HepG2 (cell line): ENCODE results near the gene LAS1L. TPM values are rescaled to one million over a fixed set of nuclear protein-coding genes. Genes with fewer than 3 reads are reported as not detected.

Experiments
- ELF3 ChIP-seq: IDR thresholded peaks from 2 replicates; pipeline ENCODE4 v1.6.1; 2016; ENCODE audit warnings: missing genetic modification reagents, missing compliant biosample characterization
- GABPB1 ChIP-seq: IDR thresholded peaks from 2 replicates; pipeline ENCODE4 v1.6.1; 2016; ENCODE audit warnings: mild to moderate bottlenecking, missing genetic modification reagents, moderate library complexity, missing compliant biosample characterization
- KDM5A ChIP-seq: fragments of 200-600 bp; sonication (generic); IDR thresholded peaks from 2 replicates; pipeline ENCODE4 v1.7.0; 2018; ENCODE audit warnings: antibody characterized with exemption, mild to moderate bottlenecking, low read length, borderline replicate concordance
- MIXL1 ChIP-seq: IDR thresholded peaks from 2 replicates; pipeline ENCODE4 v1.6.1; 2016
- NCOA2 ChIP-seq: sonication (generic); formaldehyde crosslinking; IDR thresholded peaks from 2 replicates; pipeline ENCODE4 v1.8.0; 2022; ENCODE audit warnings: inconsistent platforms
- PCBP1 ChIP-seq: fragments of 200-400 bp; formaldehyde crosslinking; IDR thresholded peaks from 2 replicates; pipeline ENCODE4 v1.6.1; 2017; ENCODE audit warnings: mild to moderate bottlenecking, low read depth, low read length, borderline replicate concordance
- POLR2G ChIP-seq: fragments of 200-400 bp; formaldehyde crosslinking; IDR thresholded peaks from 2 replicates; pipeline ENCODE4 v1.6.1; 2018; ENCODE audit warnings: mild to moderate bottlenecking, low read depth, low read length, moderate library complexity
- RXRA ChIP-seq: sonication (generic); formaldehyde crosslinking; IDR thresholded peaks from 2 replicates; pipeline ENCODE4 v1.5.1; 2020; ENCODE audit warnings: missing genetic modification reagents
- SAP130 ChIP-seq: IDR thresholded peaks from 2 replicates; pipeline ENCODE4 v1.6.1; 2016; ENCODE audit warnings: low read depth
- TBL1XR1 ChIP-seq: fragments of 150-350 bp; IDR thresholded peaks from 2 replicates; pipeline ENCODE4 v1.6.1; 2014; ENCODE audit warnings: borderline replicate concordance, low read length; ENCODE audit not compliant: partially characterized antibody
- YEATS2 ChIP-seq: sonication (generic); formaldehyde crosslinking; IDR thresholded peaks from 2 replicates; pipeline ENCODE4 v1.4.0; 2020; ENCODE audit warnings: missing genetic modification reagents, borderline replicate concordance
- ZBTB40 ChIP-seq, 2 experiments: fragments of 450-650 bp in 1 of 2; sonication (generic) in 1 of 2; formaldehyde crosslinking in 1 of 2; IDR thresholded peaks; 2 replicates each; pipeline versions ENCODE4 v1.6.1 to v1.8.0; 2016 to 2022; ENCODE audit warnings: antibody characterized with exemption in 1 of 2, mild to moderate bottlenecking in 1 of 2, missing genetic modification reagents in 1 of 2
- ZNF12 ChIP-seq: sonication (generic); formaldehyde crosslinking; IDR thresholded peaks from 2 replicates; pipeline ENCODE4 v1.5.0; 2020; ENCODE audit warnings: missing genetic modification reagents
- ZNF552 ChIP-seq: sonication (generic); formaldehyde crosslinking; IDR thresholded peaks from 2 replicates; pipeline ENCODE4 v1.9.0; 2022; ENCODE audit warnings: missing genetic modification reagents, mild to moderate bottlenecking, borderline replicate concordance
- polyA plus RNA-seq, 8 experiments: library from polyadenylated mRNA; depleted of rRNA in 3 of 8; stranded (reverse) in 7 of 8; unstranded in 1 of 8; fragments of >200 nt; fragmentation: Illumina TruSeq in 4 of 8; extraction: Trizol in 4 of 8; gene quantifications; 2 replicates each; pipeline versions ENCODE4 v1.2.1 to v1.2.3, GENCODE V29; 2011 to 2016; ENCODE audit warnings: low read depth in 4 of 8, missing spikeins in 1 of 8, mixed read lengths in 1 of 8; ENCODE audit not compliant: insufficient read depth in 1 of 8
- total RNA-seq, 5 experiments: library from RNA; depleted of rRNA; stranded (reverse); fragments of >200 nt; fragmentation: Illumina TruSeq; extraction: Trizol; gene quantifications; 2 replicates each; pipeline ENCODE4 v1.2.3, GENCODE V29; 2016; ENCODE audit warnings: low read depth in 1 of 5
- TF ChIP-seq, protein P1 (sequence below): sonication (generic); formaldehyde crosslinking; conservative IDR thresholded peaks from 2 replicates; pipeline ENCODE4 v1.4.0; 2020; ENCODE audit warnings: mild to moderate bottlenecking, missing genetic modification reagents, moderate library complexity

Gene LAS1L
- total and polyA plus RNA-seq, 2 of the 13 experiments (the other 11 are each of a cell fraction or from before 2014, with no cell fraction given) = 18.1 to 33.3 TPM

DNA sequence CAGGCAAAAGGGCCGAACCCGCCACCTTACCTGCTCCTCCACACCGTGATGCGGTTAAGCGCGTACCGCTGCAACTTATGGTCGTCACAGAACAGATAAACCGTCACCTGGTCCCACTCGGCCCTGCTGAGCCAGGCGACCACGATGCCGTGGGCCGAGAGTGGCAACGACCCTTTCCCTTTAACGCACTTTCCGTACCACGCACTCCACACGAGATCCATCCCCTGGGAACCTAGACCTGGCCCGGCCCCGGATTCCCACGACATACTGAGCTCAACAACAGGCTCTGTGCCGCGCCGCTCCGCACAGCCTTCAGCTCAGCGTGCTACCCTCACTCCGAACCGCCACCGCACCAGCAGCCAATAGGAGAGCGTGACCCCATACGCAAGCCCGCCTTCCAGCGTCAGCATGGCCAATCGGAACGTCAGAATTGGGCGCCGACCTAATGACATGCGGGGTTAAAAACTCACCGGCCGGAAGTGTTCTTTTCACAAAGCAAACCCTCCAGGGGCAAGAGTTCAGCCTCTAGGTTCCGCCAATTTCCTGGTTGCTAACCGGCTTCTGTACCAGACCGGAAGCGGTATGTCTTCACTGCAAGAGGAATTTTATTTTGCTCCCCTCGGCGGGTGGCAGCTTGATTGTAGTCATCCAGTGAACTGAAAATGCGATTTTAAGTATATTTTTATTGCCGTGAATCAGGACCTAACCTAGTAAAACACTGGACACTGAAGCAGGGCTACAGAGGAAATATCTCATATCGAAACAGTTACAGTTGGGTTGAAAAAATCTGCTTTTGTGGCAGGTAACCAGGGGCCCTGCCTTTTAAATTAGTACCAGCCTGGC, at the start of gene LAS1L (continued):
- TF ChIP-seq ZBTB40 (IDR thresholded peaks at IDR 0.05) (peak; percentile 91), ZBTB40 (CRISPR knock-in tag; IDR thresholded peaks at IDR 0.05) (no peak; the same call in 1 of the 2 replicates), ZNF12 (CRISPR knock-in tag) (no peak), ZNF552 (CRISPR knock-in tag) (no peak), YEATS2 (CRISPR knock-in tag) (peak; percentile 89), TBL1XR1 (peak; percentile 23), GABPB1 (CRISPR knock-in tag) (peak; percentile 99), RXRA (CRISPR knock-in tag) (0 out of 2 replicates have a peak, but pooled peaks have one; percentile 17), MIXL1 (peak; percentile 54; the same call in 1 of the 2 replicates), POLR2G (peak; percentile 67), SAP130 (CRISPR knock-in tag) (peak; percentile 68), NCOA2 (CRISPR knock-in tag) (no peak), KDM5A (peak; percentile 84), ELF3 (CRISPR knock-in tag) (peak; percentile 52; the same call in 1 of the 2 replicates), PCBP1 (no peak)
- TF ChIP-seq, protein P1, sequence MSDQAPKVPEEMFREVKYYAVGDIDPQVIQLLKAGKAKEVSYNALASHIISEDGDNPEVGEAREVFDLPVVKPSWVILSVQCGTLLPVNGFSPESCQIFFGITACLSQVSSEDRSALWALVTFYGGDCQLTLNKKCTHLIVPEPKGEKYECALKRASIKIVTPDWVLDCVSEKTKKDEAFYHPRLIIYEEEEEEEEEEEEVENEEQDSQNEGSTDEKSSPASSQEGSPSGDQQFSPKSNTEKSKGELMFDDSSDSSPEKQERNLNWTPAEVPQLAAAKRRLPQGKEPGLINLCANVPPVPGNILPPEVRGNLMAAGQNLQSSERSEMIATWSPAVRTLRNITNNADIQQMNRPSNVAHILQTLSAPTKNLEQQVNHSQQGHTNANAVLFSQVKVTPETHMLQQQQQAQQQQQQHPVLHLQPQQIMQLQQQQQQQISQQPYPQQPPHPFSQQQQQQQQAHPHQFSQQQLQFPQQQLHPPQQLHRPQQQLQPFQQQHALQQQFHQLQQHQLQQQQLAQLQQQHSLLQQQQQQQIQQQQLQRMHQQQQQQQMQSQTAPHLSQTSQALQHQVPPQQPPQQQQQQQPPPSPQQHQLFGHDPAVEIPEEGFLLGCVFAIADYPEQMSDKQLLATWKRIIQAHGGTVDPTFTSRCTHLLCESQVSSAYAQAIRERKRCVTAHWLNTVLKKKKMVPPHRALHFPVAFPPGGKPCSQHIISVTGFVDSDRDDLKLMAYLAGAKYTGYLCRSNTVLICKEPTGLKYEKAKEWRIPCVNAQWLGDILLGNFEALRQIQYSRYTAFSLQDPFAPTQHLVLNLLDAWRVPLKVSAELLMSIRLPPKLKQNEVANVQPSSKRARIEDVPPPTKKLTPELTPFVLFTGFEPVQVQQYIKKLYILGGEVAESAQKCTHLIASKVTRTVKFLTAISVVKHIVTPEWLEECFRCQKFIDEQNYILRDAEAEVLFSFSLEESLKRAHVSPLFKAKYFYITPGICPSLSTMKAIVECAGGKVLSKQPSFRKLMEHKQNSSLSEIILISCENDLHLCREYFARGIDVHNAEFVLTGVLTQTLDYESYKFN (CRISPR knock-in tag) = peak; percentile 24; the same call in 1 of the 2 replicates
